Adrenal gland (tissue), 5 donors: ENCODE data around the gene DENND2A.

Experiments
- CTCF ChIP-seq, 6 experiments: fragments of 450-650 bp in 4 of 6; fragments of 200-600 bp in 2 of 6; sonication (generic) in 1 of 6; IDR thresholded peaks; 1 replicate in 5 of 6; 2 replicates in 1 of 6; pipeline versions ENCODE4 v1.5.1 to v1.8.0; 2016 to 2021; ENCODE audit warnings: antibody characterized with exemption in 6 of 6, mild to moderate bottlenecking in 2 of 6, moderate library complexity in 1 of 6
- POLR2A ChIP-seq, 2 donors: fragments of 450-650 bp; IDR thresholded peaks; one replicate each; pipeline ENCODE4 v1.6.1; 2017; ENCODE audit warnings: antibody characterized with exemption in 2 of 2, mild to moderate bottlenecking in 2 of 2, moderate library complexity in 1 of 2
- donor health status: DM: no; HTN: no; CAD: no.

GRCh38 chr7:140631021-140631420, 9.6 kb downstream of the DENND2A start:
- TF ChIP-seq CTCF (IDR thresholded peaks at IDR 0.05) (no peak), POLR2A (IDR thresholded peaks at IDR 0.05) (no peak)
